Fibroblast of lung (primary cell): ENCODE results near the gene TEX2. TPM values are rescaled to one million over a fixed set of nuclear protein-coding genes. Genes with fewer than 3 reads are reported as not detected.

Source experiments
- DNase-seq, 2 donors: peaks; one replicate each; pipeline versions ENCODE4 v3.0.0 to v3.0.0-alpha.2; 2010; ENCODE audit warnings: low read depth in 2 of 2
- H2AFZ ChIP-seq: 2 replicates; pipeline ENCODE4 v1.5.1; 2012; ENCODE audit warnings: low read length, control low read depth, inconsistent platforms
- H3K27ac ChIP-seq: 2 replicates; pipeline ENCODE4 v1.5.1; 2011; ENCODE audit warnings: low read length, control low read depth; ENCODE audit not compliant: insufficient read depth
- H3K27me3 ChIP-seq: 2 replicates; pipeline ENCODE4 v1.5.1; 2011; ENCODE audit warnings: mild to moderate bottlenecking, low read length; ENCODE audit not compliant: control insufficient read depth, insufficient read depth
- H3K36me3 ChIP-seq: 2 replicates; pipeline ENCODE4 v1.5.1; 2011; ENCODE audit warnings: low read length; ENCODE audit not compliant: control insufficient read depth, insufficient read depth
- H3K4me1 ChIP-seq: 2 replicates; pipeline ENCODE4 v1.5.1; 2011; ENCODE audit warnings: low read length; ENCODE audit not compliant: control insufficient read depth, insufficient read depth; ENCODE audit errors: extremely low read depth
- H3K4me2 ChIP-seq: 2 replicates; pipeline ENCODE4 v1.5.1; 2011; ENCODE audit warnings: low read length, control low read depth; ENCODE audit not compliant: insufficient read depth; ENCODE audit errors: extremely low read depth
- H3K4me3 ChIP-seq, 4 experiments: fragments of 200-600 bp in 1 of 4; sonication (generic) in 1 of 4; replicated peaks in 1 of 4; 2 replicates each; pipeline ENCODE4 v1.5.1; 2011 to 2016; ENCODE audit warnings: low read length in 4 of 4, low read depth in 3 of 4, mild to moderate bottlenecking in 3 of 4, control low read depth in 2 of 4, inconsistent platforms in 1 of 4, mixed read lengths in 1 of 4; ENCODE audit not compliant: insufficient read depth in 1 of 4; ENCODE audit errors: control extremely low read depth in 1 of 4
- H3K79me2 ChIP-seq: 2 replicates; pipeline ENCODE4 v1.5.1; 2012; ENCODE audit warnings: mild to moderate bottlenecking, low read length, inconsistent platforms; ENCODE audit not compliant: control insufficient read depth, insufficient read depth
- H3K9ac ChIP-seq: 2 replicates; pipeline ENCODE4 v1.5.1; 2011; ENCODE audit warnings: mild to moderate bottlenecking, low read length, control low read depth; ENCODE audit not compliant: insufficient read depth
- H3K9me3 ChIP-seq: 2 replicates; pipeline ENCODE4 v1.5.1; 2012; ENCODE audit warnings: low read depth, low read length; ENCODE audit not compliant: control insufficient read depth, insufficient read depth
- H4K20me1 ChIP-seq: 2 replicates; pipeline ENCODE4 v1.5.1; 2011; ENCODE audit warnings: low read length; ENCODE audit not compliant: control insufficient read depth, insufficient read depth; ENCODE audit errors: extremely low read depth
- EZH2 ChIP-seq: IDR thresholded peaks from 2 replicates; pipeline ENCODE4 v1.5.1; 2012; ENCODE audit warnings: low read length, control low read depth, mild to moderate bottlenecking; ENCODE audit errors: missing control alignments
- polyA plus RNA-seq, 2 donors: library from polyadenylated mRNA; depleted of rRNA in 1 of 2; stranded (reverse) in 1 of 2; unstranded in 1 of 2; fragments of >200 nt; gene quantifications; 2 replicates each; pipeline ENCODE4 v1.2.1, GENCODE V29; 2011 to 2012; ENCODE audit warnings: missing spikeins in 1 of 2
- total RNA-seq: library from RNA; depleted of rRNA; stranded (reverse); fragments of >200 nt; gene quantifications from 2 replicates; pipeline ENCODE4 v1.2.1, GENCODE V29; 2014
- TF ChIP-seq, protein P1 (sequence below), 2 donors: IDR thresholded peaks in 1 of 2; conservative IDR thresholded peaks in 1 of 2; 1 replicate in 1 of 2; 2 replicates in 1 of 2; pipeline ENCODE4 v1.5.1; 2011 to 2012; ENCODE audit warnings: low read length in 2 of 2, control low read depth in 1 of 2, inconsistent platforms in 1 of 2, low read depth in 1 of 2, mild to moderate bottlenecking in 1 of 2

Gene TEX2
- total and polyA plus RNA-seq, 2 donors (not counting 1 experiment from before 2014, with no cell fraction given): 18.6 to 33.4 TPM

GRCh38 chr17:64152428-64153125 lies 110.5 kb downstream of the TEX2 start:
- H3K9ac ChIP-seq: no peak overlapping the region
- no peak for DNase-seq
- no peak overlapping the region for H2AFZ ChIP-seq
- TF ChIP-seq EZH2: no peak
- TF ChIP-seq, protein P1, sequence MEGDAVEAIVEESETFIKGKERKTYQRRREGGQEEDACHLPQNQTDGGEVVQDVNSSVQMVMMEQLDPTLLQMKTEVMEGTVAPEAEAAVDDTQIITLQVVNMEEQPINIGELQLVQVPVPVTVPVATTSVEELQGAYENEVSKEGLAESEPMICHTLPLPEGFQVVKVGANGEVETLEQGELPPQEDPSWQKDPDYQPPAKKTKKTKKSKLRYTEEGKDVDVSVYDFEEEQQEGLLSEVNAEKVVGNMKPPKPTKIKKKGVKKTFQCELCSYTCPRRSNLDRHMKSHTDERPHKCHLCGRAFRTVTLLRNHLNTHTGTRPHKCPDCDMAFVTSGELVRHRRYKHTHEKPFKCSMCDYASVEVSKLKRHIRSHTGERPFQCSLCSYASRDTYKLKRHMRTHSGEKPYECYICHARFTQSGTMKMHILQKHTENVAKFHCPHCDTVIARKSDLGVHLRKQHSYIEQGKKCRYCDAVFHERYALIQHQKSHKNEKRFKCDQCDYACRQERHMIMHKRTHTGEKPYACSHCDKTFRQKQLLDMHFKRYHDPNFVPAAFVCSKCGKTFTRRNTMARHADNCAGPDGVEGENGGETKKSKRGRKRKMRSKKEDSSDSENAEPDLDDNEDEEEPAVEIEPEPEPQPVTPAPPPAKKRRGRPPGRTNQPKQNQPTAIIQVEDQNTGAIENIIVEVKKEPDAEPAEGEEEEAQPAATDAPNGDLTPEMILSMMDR (conservative IDR thresholded peaks at IDR 0.05 in 1 of 2, IDR thresholded peaks at IDR 0.05 in 1 of 2; ENCODE audit: low read depth in 1 of 2, low read length in 2 of 2): no peak
- peaks cover 2% of the 10 kb centered on the region for H3K4me1 ChIP-seq
- peaks cover 1% of the 10 kb centered on the region for H3K36me3 ChIP-seq
- no peak overlapping the region for H3K4me3 ChIP-seq
- no peak overlapping the region for H3K4me2 ChIP-seq
- no peak overlapping the region for H3K27ac ChIP-seq
- no peaks in the 10 kb centered on the region for H4K20me1 ChIP-seq
- no peaks in the 10 kb centered on the region for H3K9me3 ChIP-seq
- no peaks in the 10 kb centered on the region for H3K79me2 ChIP-seq
- H3K27me3 ChIP-seq: no peaks in the 10 kb centered on the region

DNA sequence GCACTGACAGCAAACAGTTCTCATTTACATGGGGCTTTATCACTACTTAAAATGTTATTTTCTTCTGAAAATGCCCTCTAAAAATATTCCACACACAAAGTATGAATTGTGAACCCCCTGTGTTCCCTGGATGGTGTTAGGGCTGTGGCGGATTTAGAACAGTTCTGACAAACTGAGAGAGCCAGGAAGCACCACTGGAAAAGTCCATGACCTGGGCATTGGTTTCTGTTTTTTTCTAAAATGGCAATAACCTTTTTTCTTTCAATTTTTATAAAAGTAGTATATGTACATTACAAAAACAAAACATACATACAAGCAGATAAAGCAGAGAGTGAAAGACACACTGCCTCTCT lies 112.1 kb downstream of the TEX2 start:
- H3K79me2 ChIP-seq: peaks cover 7% of the 10 kb centered on the region
- H3K27ac ChIP-seq: no peak overlapping the region
- no peaks in the 10 kb centered on the region for H4K20me1 ChIP-seq
- peaks cover 1% of the 10 kb centered on the region for H3K36me3 ChIP-seq
- H3K4me2 ChIP-seq: no peak overlapping the region
- H3K9me3 ChIP-seq: no peaks in the 10 kb centered on the region
- H3K4me1 ChIP-seq: peaks cover 4% of the 10 kb centered on the region
- no peak for TF ChIP-seq EZH2
- TF ChIP-seq, protein P1 (conservative IDR thresholded peaks at IDR 0.05 in 1 of 2, IDR thresholded peaks at IDR 0.05 in 1 of 2; ENCODE audit: low read depth in 1 of 2, low read length in 2 of 2): no peak
- H3K4me3 ChIP-seq: no peak overlapping the region
- H2AFZ ChIP-seq: no peak overlapping the region
- H3K9ac ChIP-seq: no peak overlapping the region
- DNase-seq: no peak
- H3K27me3 ChIP-seq: no peaks in the 10 kb centered on the region

- peak in 1 of 2 donors; percentile 35 for DNase-seq
- no peaks in the 10 kb centered on the region for H3K9me3 ChIP-seq
- H3K4me1 ChIP-seq: peaks cover 4% of the 10 kb centered on the region
- H2AFZ ChIP-seq: no peak overlapping the region
- H3K36me3 ChIP-seq: peaks cover 1% of the 10 kb centered on the region
- TF ChIP-seq EZH2: no peak
- TF ChIP-seq, protein P1 (conservative IDR thresholded peaks at IDR 0.05 in 1 of 2, IDR thresholded peaks at IDR 0.05 in 1 of 2; ENCODE audit: low read depth in 1 of 2, low read length in 2 of 2): no peak
- no peaks in the 10 kb centered on the region for H4K20me1 ChIP-seq
- no peak overlapping the region for H3K9ac ChIP-seq
- H3K4me2 ChIP-seq: no peak overlapping the region
- peaks cover 8% of the 10 kb centered on the region for H3K79me2 ChIP-seq
- no peak overlapping the region for H3K27ac ChIP-seq
- H3K27me3 ChIP-seq: no peaks in the 10 kb centered on the region
- no peak overlapping the region for H3K4me3 ChIP-seq
Observed at GRCh38 chr17:64150237-64151015, 112.6 kb downstream of the TEX2 start.
